GM19328 (cell line): ENCODE results near the gene LHFPL2.
"Not testable (repeated sequence)": the region's sequence is repeated elsewhere in the genome, so short reads cannot be mapped to it uniquely, and the experiment has no call there.

Source experiments
- ATAC-seq: cut with Tn5 transposase; IDR thresholded peaks from one replicate; pipeline ENCODE4 v1.9.1; 2021; ENCODE audit warnings: mild to moderate bottlenecking, moderate library complexity; ENCODE audit not compliant: unreplicated experiment

LHFPL2 gene

DNA sequence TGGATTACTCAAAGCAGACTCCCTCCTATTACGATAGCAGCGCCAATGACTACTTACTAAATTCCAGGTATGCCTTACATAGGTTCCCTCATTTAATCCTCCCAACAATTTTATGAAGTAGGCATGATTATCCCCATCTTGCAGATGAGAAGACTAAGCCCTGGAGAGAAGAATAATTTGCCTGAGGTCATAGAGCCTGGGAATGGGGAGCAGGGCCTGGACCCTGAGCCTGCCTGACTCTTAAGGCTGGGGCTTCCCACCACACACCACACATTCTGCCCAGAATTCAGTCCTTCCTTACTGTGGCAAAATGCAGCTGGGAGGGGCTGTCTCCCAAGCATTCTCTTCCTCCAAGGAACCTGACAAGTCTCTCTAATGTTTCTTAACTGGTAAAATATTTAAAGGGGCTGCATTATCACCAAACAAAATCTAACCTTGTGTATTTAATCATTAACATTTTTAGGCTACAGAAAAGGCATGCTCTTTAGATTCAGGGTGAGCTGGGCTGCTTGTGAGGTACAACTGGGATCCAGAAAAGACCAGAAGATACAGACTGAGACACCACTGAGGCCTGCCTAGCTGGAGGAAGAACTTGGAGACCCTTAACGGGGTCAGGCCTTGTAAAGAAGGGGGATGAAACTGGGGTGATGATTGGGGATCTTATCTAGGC, 26.1 kb downstream of the LHFPL2 start:
- ATAC-seq = no peak

GRCh38 chr5:78621291-78621738, 27.3 kb downstream of the LHFPL2 start:
- no peak for ATAC-seq

- not testable (repeated sequence) for ATAC-seq
These were observed 28.5 kb downstream of the LHFPL2 start for GRCh38 chr5:78620119-78620518.

DNA sequence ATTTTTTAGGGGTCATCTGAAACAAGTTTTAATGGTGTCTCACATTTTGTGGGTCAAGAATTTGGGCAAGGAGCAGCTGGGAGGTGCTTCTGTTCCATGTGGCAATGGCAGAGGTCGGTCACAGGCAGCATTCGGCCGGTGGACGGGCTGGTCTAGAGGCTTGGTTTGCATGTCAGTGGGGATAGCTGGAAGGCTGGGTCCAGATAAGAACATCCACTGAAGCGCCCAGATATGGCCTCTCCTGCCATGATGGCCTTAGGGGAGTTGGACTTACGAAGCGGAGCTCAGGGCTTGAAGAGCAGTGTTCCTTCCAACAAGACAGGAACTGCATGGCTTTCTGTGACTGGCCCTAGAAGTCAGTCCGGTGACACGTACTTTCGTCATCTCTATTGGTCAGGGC, 30.3 kb downstream of the LHFPL2 start:
- no peak for ATAC-seq

DNA sequence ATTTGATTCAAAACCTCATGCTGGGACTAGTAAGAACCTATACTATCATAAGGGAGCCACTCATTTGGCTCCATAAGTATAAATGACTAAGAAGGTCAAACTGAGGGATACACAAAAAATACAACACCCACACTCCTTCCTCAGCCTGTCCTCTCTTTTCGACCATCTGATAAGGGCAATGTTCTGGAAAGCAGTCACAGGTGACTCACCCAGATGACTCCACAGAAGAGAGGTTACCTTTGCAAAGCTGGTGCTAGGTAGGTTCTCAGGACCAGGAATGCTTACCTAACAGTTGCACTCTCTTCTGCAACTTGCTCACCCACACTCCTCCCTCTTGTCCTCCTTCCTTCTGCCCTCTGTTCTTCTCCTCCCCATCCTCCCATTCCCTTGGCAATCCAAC, 32.9 kb downstream of the LHFPL2 start:
- no peak for ATAC-seq

DNA sequence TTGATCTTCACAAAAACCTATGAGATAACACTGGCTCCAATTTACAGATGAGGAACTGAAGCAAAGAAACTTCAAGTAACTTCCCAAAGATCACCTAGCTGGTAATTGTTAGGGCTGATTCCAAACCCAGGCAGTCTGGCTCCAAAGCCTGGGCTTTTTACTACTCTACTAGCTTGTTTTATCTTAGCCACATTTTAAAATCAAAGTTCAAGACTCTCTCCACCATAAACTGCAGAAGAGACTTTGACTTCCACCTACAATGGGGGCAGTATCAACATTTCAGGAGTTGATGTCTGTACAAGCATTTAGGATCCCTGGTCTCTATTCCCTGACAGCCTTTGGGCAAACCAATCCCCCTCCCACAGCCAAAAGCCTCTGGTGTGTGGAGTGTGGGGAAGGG, 33.8 kb downstream of the LHFPL2 start:
- ATAC-seq = no peak

DNA sequence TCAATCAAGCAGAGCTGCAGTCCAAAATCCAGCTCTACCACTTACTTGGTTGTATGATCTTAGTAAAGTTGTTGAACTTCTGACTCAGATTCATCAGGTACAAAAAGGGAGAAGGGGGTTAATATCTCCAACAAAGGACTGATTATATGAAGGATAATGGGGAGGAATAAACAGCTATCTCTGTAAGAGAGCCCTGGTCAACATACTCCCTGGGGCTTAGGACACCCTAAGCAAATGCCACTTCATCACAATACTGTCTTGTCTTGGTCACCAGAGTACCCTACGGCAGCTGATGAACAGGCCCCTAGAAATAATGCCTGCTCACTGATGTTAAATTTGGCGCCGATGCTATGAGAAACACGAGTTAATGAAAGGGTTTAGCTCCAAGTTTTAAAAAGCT, 34.8 kb downstream of the LHFPL2 start:
- no peak for ATAC-seq

DNA sequence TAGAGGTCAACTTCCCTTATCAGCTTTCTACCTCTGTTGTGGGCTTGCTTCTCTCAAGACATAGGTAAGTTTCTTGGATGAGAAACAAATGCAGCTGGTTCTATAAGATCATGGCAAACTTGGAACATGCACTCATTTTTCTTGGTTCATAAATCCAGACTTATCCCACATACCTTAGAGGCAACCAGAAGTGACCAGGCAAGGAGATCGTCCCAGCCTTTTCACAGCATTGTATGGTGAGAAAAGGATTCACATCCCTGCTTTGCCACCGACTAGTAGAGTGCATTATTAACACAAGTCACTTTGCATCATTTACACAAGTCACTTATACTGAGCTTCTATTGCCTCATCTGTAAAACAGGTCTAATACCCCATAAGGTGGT, 35.4 kb downstream of the LHFPL2 start:
- ATAC-seq = no peak

GRCh38 chr5:78612227-78613150, 36.1 kb downstream of the LHFPL2 start:
- ATAC-seq = no peak

GRCh38 chr5:78611126-78611605, 37.4 kb downstream of the LHFPL2 start:
- ATAC-seq = no peak

- no peak for ATAC-seq
These were observed 37.9 kb downstream of the LHFPL2 start for GRCh38 chr5:78610636-78611035.

GRCh38 chr5:78610163-78610583, 38.4 kb downstream of the LHFPL2 start:
- ATAC-seq = no peak

DNA sequence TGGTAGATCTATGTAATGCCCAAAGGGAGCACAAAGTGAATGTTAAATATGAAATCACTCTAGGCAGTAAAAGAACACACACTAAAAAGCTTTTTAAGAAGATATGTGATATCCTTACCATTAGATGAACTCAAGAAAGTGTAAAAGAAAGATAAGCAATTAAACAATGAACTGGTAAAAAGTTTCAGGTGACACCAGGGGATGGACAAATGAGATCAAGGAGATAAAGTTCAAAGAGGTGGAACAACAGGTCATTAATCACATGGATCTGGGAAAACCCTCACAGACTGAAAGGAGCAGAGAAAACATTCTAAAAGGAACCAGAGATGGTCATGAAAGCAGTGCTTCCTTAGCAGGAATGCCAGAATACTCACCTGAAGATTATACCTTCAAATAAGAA, 40.7 kb downstream of the LHFPL2 start:
- ATAC-seq = no peak

DNA sequence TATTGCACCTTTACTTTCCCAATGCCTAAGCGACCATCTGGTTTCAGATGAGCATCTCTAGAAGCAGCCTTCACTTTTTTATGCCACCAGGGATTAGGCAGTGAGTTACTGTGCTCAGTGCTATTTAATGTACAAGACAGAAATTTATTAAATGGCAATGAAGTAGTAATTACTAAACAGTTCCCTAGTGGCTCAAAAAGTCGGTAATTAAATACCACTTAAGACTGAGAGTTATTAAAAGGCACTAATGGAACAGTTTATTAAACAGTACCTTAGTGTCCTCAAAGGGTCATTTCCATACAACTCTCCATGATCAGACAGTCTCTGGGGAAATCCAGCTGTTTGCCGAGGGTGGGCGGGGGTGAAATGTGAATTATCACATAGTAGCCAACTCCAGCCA, 42.3 kb downstream of the LHFPL2 start:
- ATAC-seq = no peak

GRCh38 chr5:78605611-78606010, 43.0 kb downstream of the LHFPL2 start:
- no peak for ATAC-seq

GRCh38 chr5:78604689-78605285, 43.8 kb downstream of the LHFPL2 start:
- ATAC-seq = no peak

DNA sequence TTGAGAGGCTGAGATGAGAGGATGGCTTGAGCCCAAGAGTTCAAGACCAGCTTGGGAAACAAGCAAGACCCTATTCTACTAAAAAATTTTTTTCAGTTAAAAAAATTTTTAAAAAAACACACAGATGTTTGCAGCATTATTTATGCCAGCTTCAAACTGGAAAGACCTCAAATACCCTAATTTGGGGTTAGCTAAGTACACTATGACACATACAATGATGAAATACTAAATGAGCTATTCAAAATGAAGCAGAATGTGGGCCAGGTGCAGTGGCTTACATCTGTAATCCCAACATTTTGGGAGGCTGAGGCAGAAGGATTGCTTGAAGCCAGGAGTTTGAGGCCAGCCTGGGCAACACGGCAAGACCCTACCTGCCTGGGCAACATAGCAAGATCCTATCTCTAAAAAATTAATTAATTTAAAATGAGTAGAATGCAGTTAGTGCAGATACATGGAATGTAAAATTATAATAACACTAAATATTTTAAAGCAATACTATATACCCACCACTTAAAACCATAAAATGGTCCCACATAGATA, 44.9 kb downstream of the LHFPL2 start:
- no peak for ATAC-seq

DNA sequence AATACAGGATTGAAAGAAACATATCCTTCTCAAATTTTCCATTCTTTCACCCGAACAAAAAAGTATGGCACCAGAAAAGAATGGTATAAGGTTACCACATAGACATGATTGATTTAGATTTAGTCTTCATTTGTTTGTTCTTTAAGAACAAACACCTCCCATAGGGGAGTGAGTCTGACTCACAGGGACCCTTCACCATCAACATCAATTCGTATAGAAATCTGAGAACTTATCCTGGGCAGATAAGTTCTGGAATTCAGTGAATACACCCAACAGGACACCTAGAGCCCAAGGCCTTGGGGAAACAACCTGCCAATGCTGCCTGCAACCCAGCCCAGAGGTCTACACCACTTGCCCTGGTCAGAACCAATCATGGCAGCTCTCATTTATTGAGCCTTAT, 46.2 kb downstream of the LHFPL2 start:
- ATAC-seq = no peak

DNA sequence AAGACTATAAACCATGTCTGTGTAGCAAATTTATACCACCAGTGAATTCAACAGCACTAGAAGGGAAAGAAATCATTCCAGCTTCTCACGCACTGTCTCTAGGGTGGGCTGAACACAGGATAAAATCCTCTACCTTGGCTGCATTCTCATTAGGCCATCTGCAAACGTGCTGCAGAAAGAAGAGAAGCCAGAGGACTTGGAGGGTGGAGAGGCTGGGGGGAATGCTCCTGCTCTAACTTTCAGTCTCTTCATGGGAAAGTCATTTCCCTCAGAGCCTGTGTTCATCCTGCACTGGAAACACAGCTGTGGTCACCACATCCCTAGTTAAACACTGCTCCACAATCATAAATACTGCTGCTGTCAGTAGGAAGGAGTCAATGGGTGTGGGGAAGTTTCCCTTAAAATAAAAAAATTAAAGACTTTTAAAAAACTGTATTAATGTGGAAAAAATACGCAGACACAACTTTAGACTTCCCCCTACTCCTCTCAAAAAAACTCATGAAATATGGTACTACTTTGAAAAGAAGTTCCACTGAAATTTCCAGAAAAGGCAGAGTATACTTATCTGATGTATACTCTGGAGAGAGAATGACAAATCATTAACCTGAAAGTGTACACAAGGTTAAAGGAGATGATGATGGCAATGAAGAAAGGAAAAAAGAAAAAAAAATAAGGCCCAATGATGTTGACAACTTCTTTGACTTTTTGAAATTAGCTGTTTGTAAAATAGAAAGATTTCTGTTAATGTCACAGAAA, 46.8 kb downstream of the LHFPL2 start:
- ATAC-seq = no peak

DNA sequence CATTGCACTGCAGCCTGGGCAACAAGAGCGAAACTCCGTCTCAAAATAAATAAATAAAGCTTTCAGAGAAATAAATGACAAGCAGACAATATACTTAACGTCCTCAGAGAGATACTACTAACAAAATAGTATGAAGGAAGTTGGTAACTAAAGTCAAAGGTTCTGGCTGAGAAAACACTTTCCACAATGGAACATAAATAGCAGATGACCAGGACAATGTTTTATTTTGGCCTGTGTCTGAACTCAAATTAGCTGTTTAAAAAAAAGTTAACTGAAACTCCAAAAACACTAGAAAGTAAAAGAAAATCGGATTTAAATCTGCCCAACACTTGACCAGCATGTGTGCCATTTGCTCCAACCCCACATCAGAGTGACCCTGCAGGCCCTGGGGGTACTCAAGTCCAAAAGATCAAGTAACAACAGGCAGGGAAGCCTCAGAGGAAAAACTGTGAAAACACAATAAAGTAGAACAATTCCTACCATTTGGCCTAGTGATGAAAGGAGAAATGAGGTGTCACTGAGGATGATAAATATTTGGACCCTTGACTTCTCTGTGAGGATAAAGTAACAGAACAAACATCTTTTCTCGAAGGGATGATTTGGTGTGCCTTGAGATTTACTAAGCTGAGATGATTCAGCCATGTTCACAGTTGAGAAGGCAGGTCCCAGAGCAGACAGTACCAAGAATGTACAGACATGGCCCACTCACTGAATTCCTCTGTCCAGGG, 47.7 kb downstream of the LHFPL2 start:
- no peak for ATAC-seq
